H4 (cell line): ENCODE data around the gene ABLIM1. TPM values are rescaled to one million over a fixed set of nuclear protein-coding genes. Genes with fewer than 3 reads are reported as not detected.

Experiments used
- DNase-seq: peaks from one replicate; pipeline ENCODE4 v3.0.0-alpha.2; 2015; ENCODE audit warnings: low spot score
- total RNA-seq: library from RNA; depleted of rRNA; stranded (reverse); fragments of >200 nt; shearing (Covaris generic); gene quantifications from 2 replicates; pipeline ENCODE4 v1.2.3, GENCODE V29; 2014

The ABLIM1 gene
- total RNA-seq, 1 experiment from 2014 or later, result 1.2 TPM

DNA sequence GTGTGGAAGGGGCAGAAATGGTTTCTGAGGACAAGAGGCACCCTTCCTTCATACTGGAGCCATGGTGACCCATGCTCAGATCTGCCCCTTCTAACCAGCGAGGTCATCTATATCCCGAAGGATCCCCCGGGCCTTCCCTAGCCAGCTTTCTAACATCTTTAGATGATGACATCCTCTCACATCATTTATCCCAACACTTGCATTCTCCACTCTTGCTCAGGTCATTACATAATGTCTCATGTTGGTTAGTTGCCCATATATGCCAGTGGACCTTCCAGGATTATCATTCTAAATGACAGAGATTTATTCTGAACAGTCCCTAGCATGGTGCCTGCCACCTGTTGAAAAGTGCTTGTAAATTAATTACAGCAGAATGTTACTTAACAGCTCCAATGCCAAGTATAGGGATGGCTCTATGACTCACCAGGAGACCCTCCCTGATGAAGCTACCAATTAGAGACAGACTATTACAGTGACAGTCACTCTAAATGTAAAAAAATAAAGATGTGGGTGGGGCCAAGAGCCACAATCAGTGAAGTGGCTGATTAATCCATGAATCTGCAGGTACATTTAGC, 22.6 kb upstream of the ABLIM1 start:
- no peak for DNase-seq

DNA sequence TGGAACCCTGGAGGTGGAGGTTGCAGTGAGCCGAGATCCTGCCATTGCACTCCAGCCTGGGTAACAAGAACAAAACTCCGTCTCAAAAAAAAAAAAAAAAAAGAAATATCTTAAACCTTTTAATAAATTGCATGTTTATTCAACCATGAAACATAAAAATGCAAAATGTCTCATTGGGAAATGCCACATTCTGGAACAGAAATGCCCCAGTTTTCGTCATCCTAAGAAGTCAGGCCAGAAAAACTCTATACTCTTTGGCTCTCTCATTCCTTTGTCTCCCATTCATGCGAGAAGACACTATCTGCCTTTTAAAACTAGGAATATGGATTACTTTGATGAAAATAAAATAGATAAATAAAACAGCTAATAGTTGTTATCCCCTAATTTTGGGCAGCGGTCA, 21.5 kb upstream of the ABLIM1 start:
- no peak for DNase-seq

DNA sequence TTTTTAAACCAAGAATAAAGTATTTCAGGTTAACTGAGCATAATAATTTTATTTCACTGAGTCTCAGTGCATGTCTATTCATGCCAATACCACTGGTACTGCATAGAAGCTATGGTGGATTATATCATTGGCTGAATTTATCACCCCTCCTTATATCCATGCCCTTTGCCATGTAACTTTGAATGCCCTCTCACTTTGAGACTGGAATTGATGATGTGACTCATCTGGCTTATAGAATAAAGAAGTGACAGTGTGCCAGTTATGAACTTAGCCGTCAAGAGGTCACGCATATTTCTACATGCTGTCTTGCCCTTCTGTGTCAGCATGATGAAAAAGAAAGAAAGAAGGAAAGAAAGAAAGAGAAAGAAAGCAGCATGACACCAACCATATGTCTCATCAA, 20.7 kb upstream of the ABLIM1 start:
- no peak for DNase-seq

GRCh38 chr10:114678336-114678735, 20.3 kb upstream of the ABLIM1 start:
- no peak for DNase-seq

DNA sequence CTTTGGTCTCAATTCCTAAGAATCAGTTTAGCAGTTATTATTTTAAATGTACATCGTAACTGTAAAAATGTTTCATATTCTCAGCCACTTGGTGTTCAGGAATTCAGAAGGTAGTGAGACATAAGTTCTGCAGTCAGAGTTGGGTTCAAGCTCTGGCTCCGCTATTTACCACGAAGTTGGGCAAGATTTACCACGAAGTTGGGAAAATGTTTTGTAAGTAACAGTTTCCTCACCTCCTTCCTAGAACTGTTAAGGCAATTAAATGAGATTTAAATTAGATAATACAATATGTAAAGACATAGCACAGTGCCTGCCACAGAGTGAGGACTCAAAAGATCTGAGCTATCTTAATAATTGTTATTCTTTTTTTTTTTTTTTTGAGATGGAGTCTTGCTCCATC, 16.3 kb upstream of the ABLIM1 start:
- DNase-seq, result no peak

- no peak for DNase-seq
Measured at GRCh38 chr10:114669648-114670047, 11.6 kb upstream of the ABLIM1 start.

DNA sequence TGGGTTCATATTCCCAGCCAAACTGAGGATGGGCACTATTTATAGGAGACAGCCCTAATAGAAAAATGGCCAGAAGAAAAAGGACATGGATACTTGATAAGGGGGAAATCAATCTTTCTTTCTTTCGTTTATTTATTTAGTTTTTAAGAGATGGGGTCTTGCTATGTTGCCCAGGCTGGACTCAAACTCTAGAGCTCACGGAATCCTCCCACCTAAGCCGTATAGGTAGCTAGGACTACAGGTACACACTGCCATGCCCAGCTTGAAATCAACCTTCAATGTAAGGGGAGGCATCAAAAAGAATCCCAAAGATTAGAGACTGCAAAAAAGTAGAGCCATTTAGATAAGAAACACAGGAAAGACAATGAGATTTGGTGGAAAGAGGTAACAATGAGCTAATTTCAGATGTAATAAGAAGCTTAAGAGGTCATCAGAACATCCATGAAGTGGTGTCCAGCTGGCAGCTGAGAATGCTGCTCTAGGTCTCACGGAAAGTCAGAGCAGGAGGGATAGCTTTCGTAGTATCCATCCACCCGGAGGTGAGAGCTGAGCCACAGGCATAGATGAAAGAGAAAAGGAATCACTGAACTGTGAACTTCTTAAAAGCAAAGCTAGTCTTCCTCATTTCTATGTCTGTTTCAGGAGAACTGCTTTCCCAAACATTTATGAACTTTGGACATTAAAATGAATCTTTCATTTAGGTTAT, 10.5 kb upstream of the ABLIM1 start:
- DNase-seq, result no peak

GRCh38 chr10:114665873-114666272, 7.8 kb upstream of the ABLIM1 start:
- no peak for DNase-seq

DNA sequence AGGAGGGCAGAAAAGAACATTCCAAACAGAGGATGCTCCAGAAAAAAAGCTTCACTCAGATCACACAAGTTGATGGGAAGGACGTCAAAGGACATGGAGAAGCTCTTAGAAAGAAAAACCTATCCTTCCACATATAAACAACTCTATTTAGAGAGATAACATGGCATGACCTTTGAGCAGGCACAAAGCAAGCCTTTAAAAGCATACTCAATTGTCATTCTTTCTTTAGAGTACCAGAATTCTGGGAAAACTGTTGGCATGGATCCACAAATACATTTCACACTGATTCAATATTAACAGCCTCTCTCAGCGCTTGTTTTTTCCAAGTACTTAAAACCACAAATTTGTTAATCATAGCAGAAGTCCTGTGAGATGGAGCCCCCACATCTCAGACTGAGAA, 7.3 kb upstream of the ABLIM1 start:
- no peak for DNase-seq

GRCh38 chr10:114664127-114664526, 6.1 kb upstream of the ABLIM1 start:
- DNase-seq, result no peak

- no peak for DNase-seq
Measured at GRCh38 chr10:114663626-114664025, 5.6 kb upstream of the ABLIM1 start.

- no peak for DNase-seq
Measured at GRCh38 chr10:114662646-114663217, 4.7 kb upstream of the ABLIM1 start.

GRCh38 chr10:114661212-114661880, 3.3 kb upstream of the ABLIM1 start:
- no peak for DNase-seq

DNA sequence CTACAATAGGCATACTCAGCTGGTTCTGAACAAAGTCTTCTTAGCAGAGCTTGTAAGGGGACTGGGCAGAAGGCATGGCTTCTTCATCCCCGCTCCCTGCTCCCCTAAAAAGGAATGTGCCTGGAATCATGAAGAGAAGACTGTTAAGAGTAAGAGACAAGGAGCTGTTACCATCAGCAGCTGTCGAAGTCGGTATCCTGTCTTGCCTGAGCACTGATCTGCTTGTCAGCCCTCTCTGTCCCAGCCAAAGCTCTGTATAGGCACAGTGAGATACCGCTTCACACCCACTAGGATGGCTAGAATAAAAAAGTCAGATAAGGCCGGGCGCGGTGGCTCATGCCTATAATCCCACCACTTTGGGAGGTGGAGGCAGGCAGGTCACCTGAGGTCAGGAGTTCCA, 2.4 kb downstream of the ABLIM1 start:
- no peak for DNase-seq

GRCh38 chr10:114654822-114655575, 3.1 kb downstream of the ABLIM1 start:
- DNase-seq, result no peak

- no peak for DNase-seq
Measured at GRCh38 chr10:114653926-114654325, 4.1 kb downstream of the ABLIM1 start.

GRCh38 chr10:114652402-114653368, 5.4 kb downstream of the ABLIM1 start:
- no peak for DNase-seq

GRCh38 chr10:114650831-114651230, 7.2 kb downstream of the ABLIM1 start:
- no peak for DNase-seq

DNA sequence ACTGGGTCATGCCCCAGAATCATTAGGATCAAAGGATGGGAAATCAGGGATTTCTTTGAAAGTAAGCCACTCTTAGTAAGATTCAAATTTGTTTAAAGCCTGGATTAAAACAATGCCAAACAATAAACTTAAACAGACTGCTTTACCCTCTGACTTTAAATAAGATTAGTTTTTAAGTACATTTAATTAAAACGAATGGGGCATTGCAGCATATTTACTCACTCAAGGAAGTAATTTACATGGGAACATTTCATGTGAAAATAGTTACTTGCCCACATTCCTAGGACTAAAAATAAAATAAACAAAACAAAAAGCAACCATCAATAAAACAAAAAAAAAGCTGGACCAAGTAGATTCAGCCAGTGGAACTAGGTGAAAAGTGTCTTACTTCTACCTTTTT, 7.8 kb downstream of the ABLIM1 start:
- no peak for DNase-seq

- no peak for DNase-seq
Measured at GRCh38 chr10:114649217-114649903, 8.7 kb downstream of the ABLIM1 start.
